HepG2 (cell line): ENCODE data around the gene SYP. TPM values are rescaled to one million over a fixed set of nuclear protein-coding genes. Genes with fewer than 3 reads are reported as not detected.
A peak's percentile ranks its signal among the peaks of the same experiment; 100 is the strongest.

ENCODE experiments used
- HOXA5 ChIP-seq: sonication (generic); formaldehyde crosslinking; IDR thresholded peaks from 2 replicates; pipeline ENCODE4 v1.4.0; 2020; ENCODE audit warnings: missing genetic modification reagents
- SIX4 ChIP-seq: sonication (generic); formaldehyde crosslinking; IDR thresholded peaks from 2 replicates; pipeline ENCODE4 v1.4.0; 2020; ENCODE audit warnings: missing genetic modification reagents
- ZC3H4 ChIP-seq: sonication (generic); formaldehyde crosslinking; IDR thresholded peaks from 2 replicates; pipeline ENCODE4 v1.4.0; 2020; ENCODE audit warnings: missing genetic modification reagents, borderline replicate concordance
- ZFY ChIP-seq: sonication (generic); formaldehyde crosslinking; IDR thresholded peaks from 2 replicates; pipeline ENCODE4 v1.4.0; 2020; ENCODE audit warnings: missing genetic modification reagents
- ZNF124 ChIP-seq: sonication (generic); formaldehyde crosslinking; IDR thresholded peaks from 2 replicates; pipeline ENCODE4 v1.4.0; 2020; ENCODE audit warnings: missing genetic modification reagents
- polyA plus RNA-seq, 8 experiments: library from polyadenylated mRNA; depleted of rRNA in 3 of 8; stranded (reverse) in 7 of 8; unstranded in 1 of 8; fragments of >200 nt; fragmentation: Illumina TruSeq in 4 of 8; extraction: Trizol in 4 of 8; gene quantifications; 2 replicates each; pipeline versions ENCODE4 v1.2.1 to v1.2.3, GENCODE V29; 2011 to 2016; ENCODE audit warnings: low read depth in 4 of 8, missing spikeins in 1 of 8, mixed read lengths in 1 of 8; ENCODE audit not compliant: insufficient read depth in 1 of 8
- total RNA-seq, 5 experiments: library from RNA; depleted of rRNA; stranded (reverse); fragments of >200 nt; fragmentation: Illumina TruSeq; extraction: Trizol; gene quantifications; 2 replicates each; pipeline ENCODE4 v1.2.3, GENCODE V29; 2016; ENCODE audit warnings: low read depth in 1 of 5
- TF ChIP-seq, protein P1 (sequence below), 2 experiments: IDR thresholded peaks; 2 replicates each; pipeline ENCODE4 v1.6.1; 2011 to 2012; ENCODE audit warnings: low read length in 2 of 2, borderline replicate concordance in 1 of 2, low read depth in 1 of 2, mild to moderate bottlenecking in 1 of 2, moderate library complexity in 1 of 2
- TF ChIP-seq, protein P2 (sequence below): sonication (generic); formaldehyde crosslinking; IDR thresholded peaks from 2 replicates; pipeline ENCODE4 v1.8.0; 2022; ENCODE audit warnings: mild to moderate bottlenecking, missing genetic modification reagents
- TF ChIP-seq, protein P3 (sequence below): sonication (generic); formaldehyde crosslinking; IDR thresholded peaks from 2 replicates; pipeline ENCODE4 v1.4.0; 2020; ENCODE audit warnings: mild to moderate bottlenecking, missing genetic modification reagents
- TF ChIP-seq, protein P4 (sequence below): sonication (generic); formaldehyde crosslinking; IDR thresholded peaks from 2 replicates; pipeline ENCODE4 v1.5.1; 2020; ENCODE audit warnings: mild to moderate bottlenecking, missing genetic modification reagents, borderline replicate concordance
- TF ChIP-seq, protein P5 (sequence below): sonication (generic); formaldehyde crosslinking; IDR thresholded peaks from 2 replicates; pipeline ENCODE4 v1.9.0; 2022; ENCODE audit warnings: missing genetic modification reagents, mild to moderate bottlenecking, borderline replicate concordance
- TF ChIP-seq, protein P6 (sequence below): sonication (generic); formaldehyde crosslinking; IDR thresholded peaks from 2 replicates; pipeline ENCODE4 v1.4.0; 2020; ENCODE audit warnings: missing genetic modification reagents
- TF ChIP-seq, protein P7 (sequence below): sonication (generic); formaldehyde crosslinking; IDR thresholded peaks from 2 replicates; pipeline ENCODE4 v1.8.0; 2022; ENCODE audit warnings: missing genetic modification reagents, mild to moderate bottlenecking, borderline replicate concordance

The SYP gene
- total and polyA plus RNA-seq, 2 of the 13 experiments (the other 11 are each of a cell fraction or from before 2014, with no cell fraction given): 2.0 to 2.5 TPM

DNA sequence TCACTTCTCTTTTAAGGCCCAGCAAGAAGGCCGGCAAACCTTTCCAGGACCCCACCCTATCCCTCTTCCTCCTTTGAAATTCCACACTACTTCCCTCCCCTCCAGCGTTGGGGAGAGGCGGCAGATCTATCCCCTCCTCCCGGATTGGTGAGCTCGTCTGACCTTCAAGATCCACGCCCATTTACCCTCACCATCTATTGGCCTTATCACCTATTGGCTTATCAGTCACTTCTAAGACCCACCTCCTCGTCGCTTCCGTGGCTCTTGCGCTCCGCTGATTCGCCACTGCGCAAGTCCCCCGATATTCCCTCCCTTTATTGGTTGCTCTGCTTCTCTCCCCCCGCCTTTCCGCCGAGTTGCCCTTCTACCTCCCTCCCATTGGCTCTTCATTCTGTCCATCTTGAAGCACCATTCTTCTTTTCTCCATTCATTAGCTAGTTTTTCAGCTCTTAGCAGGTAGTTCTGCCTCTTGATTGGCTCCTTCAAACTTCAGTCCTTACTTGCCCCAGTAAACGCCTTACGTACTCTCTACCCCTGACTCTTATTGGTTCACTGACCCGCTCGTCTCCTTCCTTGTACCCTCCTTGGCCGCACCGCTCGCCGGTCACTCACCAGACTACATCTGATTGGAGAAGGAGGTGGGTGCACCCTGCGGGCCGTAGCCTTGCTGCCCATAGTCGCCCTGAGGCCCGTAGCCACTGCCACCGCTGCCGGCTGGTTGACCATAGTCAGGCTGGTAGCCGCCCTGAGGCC, 9.0 kb downstream of the SYP start (continued):
- TF ChIP-seq, protein P1, sequence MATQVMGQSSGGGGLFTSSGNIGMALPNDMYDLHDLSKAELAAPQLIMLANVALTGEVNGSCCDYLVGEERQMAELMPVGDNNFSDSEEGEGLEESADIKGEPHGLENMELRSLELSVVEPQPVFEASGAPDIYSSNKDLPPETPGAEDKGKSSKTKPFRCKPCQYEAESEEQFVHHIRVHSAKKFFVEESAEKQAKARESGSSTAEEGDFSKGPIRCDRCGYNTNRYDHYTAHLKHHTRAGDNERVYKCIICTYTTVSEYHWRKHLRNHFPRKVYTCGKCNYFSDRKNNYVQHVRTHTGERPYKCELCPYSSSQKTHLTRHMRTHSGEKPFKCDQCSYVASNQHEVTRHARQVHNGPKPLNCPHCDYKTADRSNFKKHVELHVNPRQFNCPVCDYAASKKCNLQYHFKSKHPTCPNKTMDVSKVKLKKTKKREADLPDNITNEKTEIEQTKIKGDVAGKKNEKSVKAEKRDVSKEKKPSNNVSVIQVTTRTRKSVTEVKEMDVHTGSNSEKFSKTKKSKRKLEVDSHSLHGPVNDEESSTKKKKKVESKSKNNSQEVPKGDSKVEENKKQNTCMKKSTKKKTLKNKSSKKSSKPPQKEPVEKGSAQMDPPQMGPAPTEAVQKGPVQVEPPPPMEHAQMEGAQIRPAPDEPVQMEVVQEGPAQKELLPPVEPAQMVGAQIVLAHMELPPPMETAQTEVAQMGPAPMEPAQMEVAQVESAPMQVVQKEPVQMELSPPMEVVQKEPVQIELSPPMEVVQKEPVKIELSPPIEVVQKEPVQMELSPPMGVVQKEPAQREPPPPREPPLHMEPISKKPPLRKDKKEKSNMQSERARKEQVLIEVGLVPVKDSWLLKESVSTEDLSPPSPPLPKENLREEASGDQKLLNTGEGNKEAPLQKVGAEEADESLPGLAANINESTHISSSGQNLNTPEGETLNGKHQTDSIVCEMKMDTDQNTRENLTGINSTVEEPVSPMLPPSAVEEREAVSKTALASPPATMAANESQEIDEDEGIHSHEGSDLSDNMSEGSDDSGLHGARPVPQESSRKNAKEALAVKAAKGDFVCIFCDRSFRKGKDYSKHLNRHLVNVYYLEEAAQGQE (IDR thresholded peaks at IDR 0.05; ENCODE audit: borderline replicate concordance in 1 of 2, low read depth in 1 of 2, low read length in 2 of 2): no peak
- TF ChIP-seq, protein P2, sequence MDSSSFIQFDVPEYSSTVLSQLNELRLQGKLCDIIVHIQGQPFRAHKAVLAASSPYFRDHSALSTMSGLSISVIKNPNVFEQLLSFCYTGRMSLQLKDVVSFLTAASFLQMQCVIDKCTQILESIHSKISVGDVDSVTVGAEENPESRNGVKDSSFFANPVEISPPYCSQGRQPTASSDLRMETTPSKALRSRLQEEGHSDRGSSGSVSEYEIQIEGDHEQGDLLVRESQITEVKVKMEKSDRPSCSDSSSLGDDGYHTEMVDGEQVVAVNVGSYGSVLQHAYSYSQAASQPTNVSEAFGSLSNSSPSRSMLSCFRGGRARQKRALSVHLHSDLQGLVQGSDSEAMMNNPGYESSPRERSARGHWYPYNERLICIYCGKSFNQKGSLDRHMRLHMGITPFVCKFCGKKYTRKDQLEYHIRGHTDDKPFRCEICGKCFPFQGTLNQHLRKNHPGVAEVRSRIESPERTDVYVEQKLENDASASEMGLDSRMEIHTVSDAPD (CRISPR knock-in tag): no peak
- TF ChIP-seq, protein P3, sequence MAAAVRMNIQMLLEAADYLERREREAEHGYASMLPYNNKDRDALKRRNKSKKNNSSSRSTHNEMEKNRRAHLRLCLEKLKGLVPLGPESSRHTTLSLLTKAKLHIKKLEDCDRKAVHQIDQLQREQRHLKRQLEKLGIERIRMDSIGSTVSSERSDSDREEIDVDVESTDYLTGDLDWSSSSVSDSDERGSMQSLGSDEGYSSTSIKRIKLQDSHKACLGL (CRISPR knock-in tag): no peak
- TF ChIP-seq ZC3H4 (CRISPR knock-in tag) (no peak), SIX4 (CRISPR knock-in tag) (no peak), ZFY (peak; percentile 88), ZNF124 (no peak), HOXA5 (CRISPR knock-in tag) (no peak)
- TF ChIP-seq, protein P4, sequence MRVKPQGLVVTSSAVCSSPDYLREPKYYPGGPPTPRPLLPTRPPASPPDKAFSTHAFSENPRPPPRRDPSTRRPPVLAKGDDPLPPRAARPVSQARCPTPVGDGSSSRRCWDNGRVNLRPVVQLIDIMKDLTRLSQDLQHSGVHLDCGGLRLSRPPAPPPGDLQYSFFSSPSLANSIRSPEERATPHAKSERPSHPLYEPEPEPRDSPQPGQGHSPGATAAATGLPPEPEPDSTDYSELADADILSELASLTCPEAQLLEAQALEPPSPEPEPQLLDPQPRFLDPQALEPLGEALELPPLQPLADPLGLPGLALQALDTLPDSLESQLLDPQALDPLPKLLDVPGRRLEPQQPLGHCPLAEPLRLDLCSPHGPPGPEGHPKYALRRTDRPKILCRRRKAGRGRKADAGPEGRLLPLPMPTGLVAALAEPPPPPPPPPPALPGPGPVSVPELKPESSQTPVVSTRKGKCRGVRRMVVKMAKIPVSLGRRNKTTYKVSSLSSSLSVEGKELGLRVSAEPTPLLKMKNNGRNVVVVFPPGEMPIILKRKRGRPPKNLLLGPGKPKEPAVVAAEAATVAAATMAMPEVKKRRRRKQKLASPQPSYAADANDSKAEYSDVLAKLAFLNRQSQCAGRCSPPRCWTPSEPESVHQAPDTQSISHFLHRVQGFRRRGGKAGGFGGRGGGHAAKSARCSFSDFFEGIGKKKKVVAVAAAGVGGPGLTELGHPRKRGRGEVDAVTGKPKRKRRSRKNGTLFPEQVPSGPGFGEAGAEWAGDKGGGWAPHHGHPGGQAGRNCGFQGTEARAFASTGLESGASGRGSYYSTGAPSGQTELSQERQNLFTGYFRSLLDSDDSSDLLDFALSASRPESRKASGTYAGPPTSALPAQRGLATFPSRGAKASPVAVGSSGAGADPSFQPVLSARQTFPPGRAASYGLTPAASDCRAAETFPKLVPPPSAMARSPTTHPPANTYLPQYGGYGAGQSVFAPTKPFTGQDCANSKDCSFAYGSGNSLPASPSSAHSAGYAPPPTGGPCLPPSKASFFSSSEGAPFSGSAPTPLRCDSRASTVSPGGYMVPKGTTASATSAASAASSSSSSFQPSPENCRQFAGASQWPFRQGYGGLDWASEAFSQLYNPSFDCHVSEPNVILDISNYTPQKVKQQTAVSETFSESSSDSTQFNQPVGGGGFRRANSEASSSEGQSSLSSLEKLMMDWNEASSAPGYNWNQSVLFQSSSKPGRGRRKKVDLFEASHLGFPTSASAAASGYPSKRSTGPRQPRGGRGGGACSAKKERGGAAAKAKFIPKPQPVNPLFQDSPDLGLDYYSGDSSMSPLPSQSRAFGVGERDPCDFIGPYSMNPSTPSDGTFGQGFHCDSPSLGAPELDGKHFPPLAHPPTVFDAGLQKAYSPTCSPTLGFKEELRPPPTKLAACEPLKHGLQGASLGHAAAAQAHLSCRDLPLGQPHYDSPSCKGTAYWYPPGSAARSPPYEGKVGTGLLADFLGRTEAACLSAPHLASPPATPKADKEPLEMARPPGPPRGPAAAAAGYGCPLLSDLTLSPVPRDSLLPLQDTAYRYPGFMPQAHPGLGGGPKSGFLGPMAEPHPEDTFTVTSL (CRISPR knock-in tag): no peak
- TF ChIP-seq, protein P5, sequence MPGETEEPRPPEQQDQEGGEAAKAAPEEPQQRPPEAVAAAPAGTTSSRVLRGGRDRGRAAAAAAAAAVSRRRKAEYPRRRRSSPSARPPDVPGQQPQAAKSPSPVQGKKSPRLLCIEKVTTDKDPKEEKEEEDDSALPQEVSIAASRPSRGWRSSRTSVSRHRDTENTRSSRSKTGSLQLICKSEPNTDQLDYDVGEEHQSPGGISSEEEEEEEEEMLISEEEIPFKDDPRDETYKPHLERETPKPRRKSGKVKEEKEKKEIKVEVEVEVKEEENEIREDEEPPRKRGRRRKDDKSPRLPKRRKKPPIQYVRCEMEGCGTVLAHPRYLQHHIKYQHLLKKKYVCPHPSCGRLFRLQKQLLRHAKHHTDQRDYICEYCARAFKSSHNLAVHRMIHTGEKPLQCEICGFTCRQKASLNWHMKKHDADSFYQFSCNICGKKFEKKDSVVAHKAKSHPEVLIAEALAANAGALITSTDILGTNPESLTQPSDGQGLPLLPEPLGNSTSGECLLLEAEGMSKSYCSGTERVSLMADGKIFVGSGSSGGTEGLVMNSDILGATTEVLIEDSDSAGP: no peak
- TF ChIP-seq, protein P6, sequence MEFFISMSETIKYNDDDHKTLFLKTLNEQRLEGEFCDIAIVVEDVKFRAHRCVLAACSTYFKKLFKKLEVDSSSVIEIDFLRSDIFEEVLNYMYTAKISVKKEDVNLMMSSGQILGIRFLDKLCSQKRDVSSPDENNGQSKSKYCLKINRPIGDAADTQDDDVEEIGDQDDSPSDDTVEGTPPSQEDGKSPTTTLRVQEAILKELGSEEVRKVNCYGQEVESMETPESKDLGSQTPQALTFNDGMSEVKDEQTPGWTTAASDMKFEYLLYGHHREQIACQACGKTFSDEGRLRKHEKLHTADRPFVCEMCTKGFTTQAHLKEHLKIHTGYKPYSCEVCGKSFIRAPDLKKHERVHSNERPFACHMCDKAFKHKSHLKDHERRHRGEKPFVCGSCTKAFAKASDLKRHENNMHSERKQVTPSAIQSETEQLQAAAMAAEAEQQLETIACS: no peak
- TF ChIP-seq, protein P7, sequence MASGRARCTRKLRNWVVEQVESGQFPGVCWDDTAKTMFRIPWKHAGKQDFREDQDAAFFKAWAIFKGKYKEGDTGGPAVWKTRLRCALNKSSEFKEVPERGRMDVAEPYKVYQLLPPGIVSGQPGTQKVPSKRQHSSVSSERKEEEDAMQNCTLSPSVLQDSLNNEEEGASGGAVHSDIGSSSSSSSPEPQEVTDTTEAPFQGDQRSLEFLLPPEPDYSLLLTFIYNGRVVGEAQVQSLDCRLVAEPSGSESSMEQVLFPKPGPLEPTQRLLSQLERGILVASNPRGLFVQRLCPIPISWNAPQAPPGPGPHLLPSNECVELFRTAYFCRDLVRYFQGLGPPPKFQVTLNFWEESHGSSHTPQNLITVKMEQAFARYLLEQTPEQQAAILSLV (CRISPR knock-in tag): no peak
